Left renal pelvis (tissue), 4 donors: ENCODE data around the gene VOPP1. TPM values are rescaled to one million over a fixed set of nuclear protein-coding genes. Genes with fewer than 3 reads are reported as not detected.
"Not testable (repeated sequence)": the region's sequence is repeated elsewhere in the genome, so short reads cannot be mapped to it uniquely, and the experiment has no call there.

Source experiments
- DNase-seq, 4 donors: peaks; one replicate each; pipeline ENCODE4 v3.0.0-alpha.2; 2013; ENCODE audit warnings: low read depth in 4 of 4, low spot score in 3 of 4
- polyA plus RNA-seq, 4 donors: library from polyadenylated mRNA; unstranded; fragments of 120-200 nt; gene quantifications; one replicate each; pipeline ENCODE4 v1.2.1, GENCODE V29; 2013; ENCODE audit not compliant: insufficient read length in 4 of 4

Gene VOPP1
- polyA plus RNA-seq, 4 donors, result 41.4 to 61.0 (median 59.6) TPM

- no peak for DNase-seq
Measured at GRCh38 chr7:55587687-55588378, 15.5 kb upstream of the VOPP1 start.

GRCh38 chr7:55582656-55583055 is 10.4 kb upstream of the VOPP1 start:
- not testable (repeated sequence) for DNase-seq

- DNase-seq, result no peak
Measured at GRCh38 chr7:55576753-55577152, 4.5 kb upstream of the VOPP1 start.

- DNase-seq, result no peak
Measured at GRCh38 chr7:55575733-55576132, 3.4 kb upstream of the VOPP1 start.

- no peak for DNase-seq
Measured at GRCh38 chr7:55575098-55575497, 2.8 kb upstream of the VOPP1 start.

- no peak for DNase-seq
Measured at GRCh38 chr7:55574051-55574717, 1.9 kb upstream of the VOPP1 start.

GRCh38 chr7:55573234-55573900 is 1.1 kb upstream of the VOPP1 start:
- DNase-seq, result no peak

- DNase-seq, result no peak
Measured at GRCh38 chr7:55571511-55572377, 558 bp downstream of the VOPP1 start.

- no peak for DNase-seq
Measured at GRCh38 chr7:55570939-55571338, 1.4 kb downstream of the VOPP1 start.

- DNase-seq, result no peak
Measured at GRCh38 chr7:55570218-55570873, 2.0 kb downstream of the VOPP1 start.

GRCh38 chr7:55569797-55570196 is 2.5 kb downstream of the VOPP1 start:
- no peak for DNase-seq

GRCh38 chr7:55569269-55569663 is 3.0 kb downstream of the VOPP1 start:
- no peak for DNase-seq

GRCh38 chr7:55568613-55569268 is 3.6 kb downstream of the VOPP1 start:
- DNase-seq, result no peak

- no peak for DNase-seq
Measured at GRCh38 chr7:55567571-55567970, 4.7 kb downstream of the VOPP1 start.

- no peak for DNase-seq
Measured at GRCh38 chr7:55565681-55566080, 6.6 kb downstream of the VOPP1 start.

GRCh38 chr7:55563596-55564325 is 8.5 kb downstream of the VOPP1 start:
- no peak for DNase-seq

GRCh38 chr7:55561690-55562089 is 10.6 kb downstream of the VOPP1 start:
- DNase-seq, result no peak

- DNase-seq, result no peak
Measured at GRCh38 chr7:55558962-55559920, 13.1 kb downstream of the VOPP1 start.
